OCI-LY7 (cell line): Measurements from ENCODE around the gene HS6ST3. TPM values are rescaled to one million over a fixed set of nuclear protein-coding genes. Genes with fewer than 3 reads are reported as not detected.

Experiments
- BruUV-seq: library from RNA; stranded (reverse); fragments of 400-500 nt; replicated peaks from 2 replicates; lab custom pipeline; 2021; lab: Mats Ljungman, UMichigan
- CTCF ChIA-PET: fragments of 300-600 bp; sonication (Branson Sonifier 250); formaldehyde crosslinking; loops from one replicate; lab custom pipeline; 2022; ENCODE audit warnings: antibody characterized with exemption; ENCODE audit not compliant: unreplicated experiment; lab: Charles Lee
- POLR2A ChIA-PET: fragments of 300-600 bp; sonication (Branson Sonifier 250); formaldehyde crosslinking; loops from one replicate; lab custom pipeline; 2022; ENCODE audit warnings: antibody characterized with exemption; lab: Charles Lee
- DNase-seq: peaks from one replicate; pipeline ENCODE4 v3.0.0-alpha.2; 2015; ENCODE audit warnings: low spot score
- H2AFZ ChIP-seq: fragments of 200-600 bp; sonication (generic), shearing (Covaris generic); 2 replicates; pipeline ENCODE4 v1.6.1; 2014; ENCODE audit warnings: mild to moderate bottlenecking, antibody characterized with exemption, low read length, moderate library complexity
- H3K27ac ChIP-seq: fragments of 200-600 bp; sonication (generic); 2 replicates; pipeline ENCODE4 v1.5.1; 2014; ENCODE audit warnings: mixed run types, low read depth, mild to moderate bottlenecking, moderate library complexity, low read length, inconsistent platforms; ENCODE audit not compliant: poor library complexity, severe bottlenecking
- H3K36me3 ChIP-seq: fragments of 200-600 bp; sonication (generic); 2 replicates; pipeline ENCODE4 v1.6.1; 2014; ENCODE audit warnings: mild to moderate bottlenecking, antibody characterized with exemption, low read length, moderate library complexity, mixed read lengths; ENCODE audit not compliant: insufficient read depth
- H3K4me1 ChIP-seq: fragments of 200-600 bp; sonication (generic); 2 replicates; pipeline ENCODE4 v1.5.1; 2014; ENCODE audit warnings: mild to moderate bottlenecking, low read length; ENCODE audit not compliant: insufficient read depth, poor library complexity, severe bottlenecking
- H3K4me2 ChIP-seq: fragments of 200-600 bp; sonication (generic); 2 replicates; pipeline ENCODE4 v1.6.1; 2014; ENCODE audit warnings: mild to moderate bottlenecking, low read length
- H3K4me3 ChIP-seq: fragments of 200-600 bp; sonication (generic); 2 replicates; pipeline ENCODE4 v1.5.1; 2014; ENCODE audit warnings: mild to moderate bottlenecking, low read depth, low read length; ENCODE audit not compliant: poor library complexity, severe bottlenecking
- H3K79me2 ChIP-seq: fragments of 200-600 bp; sonication (generic); 2 replicates; pipeline ENCODE4 v1.6.1; 2016; ENCODE audit warnings: low read depth, mild to moderate bottlenecking, low read length, moderate library complexity, mixed read lengths; ENCODE audit not compliant: insufficient read depth
- H3K9me2 ChIP-seq: fragments of 200-600 bp; sonication (generic); 2 replicates; pipeline ENCODE4 v1.6.1; 2016; ENCODE audit warnings: mild to moderate bottlenecking, low read length, mixed read lengths; ENCODE audit not compliant: insufficient read depth
- H3K9me3 ChIP-seq: fragments of 200-600 bp; sonication (generic); 2 replicates; pipeline ENCODE4 v1.6.1; 2014; ENCODE audit warnings: mild to moderate bottlenecking, mixed run types, low read length, mixed read lengths
- H4K20me1 ChIP-seq: fragments of 200-600 bp; sonication (generic); 2 replicates; pipeline ENCODE4 v1.6.1; 2014; ENCODE audit warnings: mild to moderate bottlenecking, antibody characterized with exemption, low read length, moderate library complexity, mixed read lengths; ENCODE audit not compliant: insufficient read depth
- CTCF ChIP-seq: fragments of 200-600 bp; sonication (generic); conservative IDR thresholded peaks from 2 replicates; pipeline ENCODE4 v1.5.1; 2014; ENCODE audit warnings: mild to moderate bottlenecking, antibody characterized with exemption, low read length, moderate library complexity, mixed read lengths
- EZH2phosphoT487 ChIP-seq: fragments of 200-600 bp; sonication (generic); IDR thresholded peaks from 2 replicates; pipeline ENCODE4 v1.6.1; 2018; ENCODE audit warnings: low read depth, borderline replicate concordance, mild to moderate bottlenecking, mixed run types, antibody characterized with exemption, low read length, moderate library complexity, mixed read lengths
- intact Hi-C: fragments of 100-400 bp; cut with micrococcal nuclease; formaldehyde crosslinking; loops from one replicate; pipeline ENCODE4 v1.10.0; 2022; ENCODE audit not compliant: unreplicated experiment
- total RNA-seq, 2 experiments: library from RNA; depleted of rRNA in 1 of 2; stranded (reverse); fragments of >200 nt in 1 of 2; shearing (Covaris generic) in 1 of 2; gene quantifications; 2 replicates each; pipeline ENCODE4 v1.2.3, GENCODE V29; 2014 to 2022

HS6ST3 gene
- total RNA-seq, 2 experiments from 2014 or later, result not detected

DNA sequence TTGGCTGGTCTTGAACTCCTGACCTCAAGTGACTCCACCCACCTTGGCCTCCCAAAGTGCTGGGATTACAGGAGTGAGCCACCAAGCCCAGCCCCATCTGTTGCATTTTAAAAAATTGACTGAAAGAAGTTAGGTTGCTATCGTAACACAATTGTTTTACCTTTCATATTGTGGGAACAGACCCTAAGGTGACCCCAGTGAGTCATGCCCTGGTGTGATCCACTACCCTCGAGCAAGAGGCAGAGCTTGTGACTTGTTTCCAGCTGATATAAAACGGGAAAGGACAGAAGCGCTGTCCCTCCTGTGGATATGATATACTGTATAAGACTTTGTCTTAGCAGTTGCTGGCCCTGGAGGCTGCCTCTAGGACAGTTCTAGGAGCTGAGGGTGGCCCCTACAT lies 308.6 kb downstream of the HS6ST3 start:
- Histone ChIP-seq H4K20me1 (no peaks in the 10 kb centered on the region), H3K79me2 (no peaks in the 10 kb centered on the region), H3K36me3 (no peaks in the 10 kb centered on the region), H3K27ac (no peak overlapping the region), H3K9me2 (no peaks in the 10 kb centered on the region), H3K4me3 (no peak overlapping the region), H2AFZ (no peak overlapping the region), H3K9me3 (no peaks in the 10 kb centered on the region), H3K4me1 (no peaks in the 10 kb centered on the region), H3K4me2 (no peak overlapping the region)
- POLR2A ChIA-PET, result no interaction called here
- no TSS peak for BruUV-seq
- TF ChIP-seq CTCF (no peak), EZH2phosphoT487 (no peak)
- intact Hi-C loops, result no loop called here
- CTCF ChIA-PET, result no interaction called here
- no peak for DNase-seq

- intact Hi-C loops, result no loop called here
- no peaks in the 10 kb centered on the region for H3K79me2 ChIP-seq
- H2AFZ ChIP-seq, result no peak overlapping the region
- BruUV-seq, result no TSS peak
- H3K4me1 ChIP-seq, result no peaks in the 10 kb centered on the region
- no peak for TF ChIP-seq EZH2phosphoT487
- no peak for TF ChIP-seq CTCF
- no peaks in the 10 kb centered on the region for H4K20me1 ChIP-seq
- no peak for DNase-seq
- H3K27ac ChIP-seq, result no peak overlapping the region
- H3K36me3 ChIP-seq, result no peaks in the 10 kb centered on the region
- ChIA-PET POLR2A (no interaction called here), CTCF (no interaction called here)
- no peak overlapping the region for H3K4me2 ChIP-seq
- H3K9me3 ChIP-seq, result no peaks in the 10 kb centered on the region
- no peak overlapping the region for H3K4me3 ChIP-seq
- no peaks in the 10 kb centered on the region for H3K9me2 ChIP-seq
Measured at GRCh38 chr13:96403241-96403640, 313.3 kb downstream of the HS6ST3 start.

DNA sequence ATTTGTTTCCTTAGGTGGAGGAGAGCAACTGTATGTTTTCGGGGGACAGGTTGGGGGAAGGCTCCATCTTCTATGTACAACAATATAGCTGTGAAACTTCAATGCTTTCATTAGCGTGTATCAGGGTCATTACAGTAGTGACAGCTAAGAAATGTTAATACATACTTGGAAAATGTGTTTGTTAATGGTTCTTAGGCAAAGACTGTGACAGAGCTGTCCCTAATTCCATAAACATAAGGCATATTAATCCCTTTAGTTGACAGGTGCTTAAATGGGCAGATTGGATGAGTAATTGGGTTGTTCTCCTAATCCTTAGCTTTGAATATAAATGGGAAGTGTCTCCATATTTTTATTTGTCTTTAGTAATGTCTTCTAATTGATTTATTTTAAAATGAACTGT lies 313.7 kb downstream of the HS6ST3 start:
- Histone ChIP-seq H2AFZ (no peak overlapping the region), H3K36me3 (no peaks in the 10 kb centered on the region), H3K79me2 (no peaks in the 10 kb centered on the region), H3K4me2 (no peak overlapping the region), H4K20me1 (no peaks in the 10 kb centered on the region), H3K9me2 (no peaks in the 10 kb centered on the region), H3K9me3 (no peaks in the 10 kb centered on the region), H3K4me1 (no peaks in the 10 kb centered on the region), H3K4me3 (no peak overlapping the region), H3K27ac (no peak overlapping the region)
- TF ChIP-seq EZH2phosphoT487, result no peak
- TF ChIP-seq CTCF, result no peak
- no TSS peak for BruUV-seq
- intact Hi-C loops, result no loop called here
- CTCF ChIA-PET, result no interaction called here
- DNase-seq, result no peak
- POLR2A ChIA-PET, result no interaction called here
